Suprapubic skin (tissue), 3 donors: ENCODE results near the gene NAP1L4.

Experiments used
- POLR2AphosphoS5 ChIP-seq, 3 donors: sonication (generic); formaldehyde crosslinking; IDR thresholded peaks; one replicate each; pipeline ENCODE4 v1.6.1; 2017; ENCODE audit warnings: antibody characterized with exemption in 3 of 3
- TF ChIP-seq, protein P1 (sequence below), 2 donors: fragments of 200-600 bp in 1 of 2; fragments of 450-650 bp in 1 of 2; sonication (generic) in 1 of 2; IDR thresholded peaks; one replicate each; pipeline ENCODE4 v1.5.1; 2016 to 2019; ENCODE audit warnings: antibody characterized with exemption in 2 of 2, mild to moderate bottlenecking in 1 of 2, moderate library complexity in 1 of 2

DNA sequence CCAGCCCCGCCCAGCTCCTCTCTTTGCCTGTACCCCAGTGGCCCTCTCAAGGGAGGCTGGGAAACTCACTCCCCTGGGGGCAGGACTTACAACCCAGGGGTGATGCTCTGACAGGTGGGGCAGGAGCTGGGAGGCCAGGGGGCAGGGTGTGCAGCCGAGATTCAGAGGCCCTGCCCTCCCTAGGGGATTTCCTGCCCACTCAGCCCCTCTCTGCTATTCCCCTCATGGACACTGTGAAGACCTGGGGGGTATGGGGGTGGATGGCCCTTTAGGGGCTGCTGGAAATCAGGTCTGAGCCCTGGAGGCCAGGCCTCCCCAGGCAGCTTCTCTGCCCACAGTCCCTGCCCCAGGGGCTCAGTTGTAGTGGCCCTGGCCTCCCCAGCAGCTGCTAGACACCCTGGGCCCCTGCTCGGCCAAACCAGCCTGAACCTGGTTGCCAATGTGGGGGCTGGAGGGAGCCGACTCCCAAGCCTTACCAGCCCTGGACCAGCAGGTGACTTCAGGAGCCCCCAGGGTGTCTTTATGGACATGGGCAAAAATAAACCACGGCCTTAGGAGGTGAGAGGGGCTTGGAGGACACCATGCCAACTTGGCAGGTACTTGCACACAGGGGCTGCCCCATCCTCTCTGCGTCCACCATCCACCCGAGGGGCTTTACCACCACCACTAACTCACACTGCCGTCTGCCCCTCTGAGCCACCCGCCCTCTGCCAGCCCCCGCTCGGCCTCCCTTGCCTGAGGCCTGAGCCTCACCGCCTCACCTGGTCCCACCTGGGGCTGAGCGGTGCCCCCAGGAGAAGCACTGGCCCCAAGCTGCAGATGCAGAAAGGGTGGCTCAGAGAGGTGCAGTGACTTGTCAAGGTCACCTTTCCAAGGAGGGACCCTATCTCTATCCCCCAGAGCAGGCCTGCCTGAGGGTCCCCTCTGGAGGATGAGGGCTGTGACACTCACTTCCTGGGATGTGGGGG lies 60.1 kb downstream of the NAP1L4 start:
- TF ChIP-seq, protein P1, sequence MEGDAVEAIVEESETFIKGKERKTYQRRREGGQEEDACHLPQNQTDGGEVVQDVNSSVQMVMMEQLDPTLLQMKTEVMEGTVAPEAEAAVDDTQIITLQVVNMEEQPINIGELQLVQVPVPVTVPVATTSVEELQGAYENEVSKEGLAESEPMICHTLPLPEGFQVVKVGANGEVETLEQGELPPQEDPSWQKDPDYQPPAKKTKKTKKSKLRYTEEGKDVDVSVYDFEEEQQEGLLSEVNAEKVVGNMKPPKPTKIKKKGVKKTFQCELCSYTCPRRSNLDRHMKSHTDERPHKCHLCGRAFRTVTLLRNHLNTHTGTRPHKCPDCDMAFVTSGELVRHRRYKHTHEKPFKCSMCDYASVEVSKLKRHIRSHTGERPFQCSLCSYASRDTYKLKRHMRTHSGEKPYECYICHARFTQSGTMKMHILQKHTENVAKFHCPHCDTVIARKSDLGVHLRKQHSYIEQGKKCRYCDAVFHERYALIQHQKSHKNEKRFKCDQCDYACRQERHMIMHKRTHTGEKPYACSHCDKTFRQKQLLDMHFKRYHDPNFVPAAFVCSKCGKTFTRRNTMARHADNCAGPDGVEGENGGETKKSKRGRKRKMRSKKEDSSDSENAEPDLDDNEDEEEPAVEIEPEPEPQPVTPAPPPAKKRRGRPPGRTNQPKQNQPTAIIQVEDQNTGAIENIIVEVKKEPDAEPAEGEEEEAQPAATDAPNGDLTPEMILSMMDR (IDR thresholded peaks at IDR 0.05) = no peak
- TF ChIP-seq POLR2AphosphoS5 (IDR thresholded peaks at IDR 0.05) = no peak
